ENCODE measurements around the gene SDHA. TPM values are rescaled to one million over a fixed set of nuclear protein-coding genes. Genes with fewer than 3 reads are reported as not detected.
"Not testable (repeated sequence)": the region's sequence is repeated elsewhere in the genome, so short reads cannot be mapped to it uniquely, and the experiment has no call there.

SDHA gene
- total RNA-seq, 1 donor: 92.6 TPM

DNA sequence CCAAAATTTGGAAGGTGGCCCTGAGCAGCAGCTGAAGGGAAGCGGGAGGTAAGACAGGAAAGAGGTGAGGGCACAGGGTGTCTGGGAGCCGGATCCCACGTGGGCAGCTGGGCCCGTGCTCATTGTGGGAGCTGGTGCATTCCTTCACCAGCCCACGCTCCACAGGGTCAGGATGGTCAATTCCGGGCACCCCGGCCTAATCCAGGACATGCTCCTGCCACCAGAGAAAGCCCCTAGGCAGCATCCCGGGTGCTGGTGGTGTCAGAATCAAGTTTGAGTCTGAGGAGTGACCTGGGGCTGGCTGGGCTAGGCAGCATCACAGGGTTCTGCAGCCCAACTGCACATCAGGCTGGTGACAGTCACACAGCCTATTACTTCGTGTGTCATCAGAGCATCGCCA, 46.2 kb downstream of the SDHA start:
- no peak overlapping the region for H3K4me3 ChIP-seq (ENCODE audit: low read depth, low read length)
- DNase-seq (ENCODE audit: low read depth): no peak
- TF ChIP-seq, protein P1, sequence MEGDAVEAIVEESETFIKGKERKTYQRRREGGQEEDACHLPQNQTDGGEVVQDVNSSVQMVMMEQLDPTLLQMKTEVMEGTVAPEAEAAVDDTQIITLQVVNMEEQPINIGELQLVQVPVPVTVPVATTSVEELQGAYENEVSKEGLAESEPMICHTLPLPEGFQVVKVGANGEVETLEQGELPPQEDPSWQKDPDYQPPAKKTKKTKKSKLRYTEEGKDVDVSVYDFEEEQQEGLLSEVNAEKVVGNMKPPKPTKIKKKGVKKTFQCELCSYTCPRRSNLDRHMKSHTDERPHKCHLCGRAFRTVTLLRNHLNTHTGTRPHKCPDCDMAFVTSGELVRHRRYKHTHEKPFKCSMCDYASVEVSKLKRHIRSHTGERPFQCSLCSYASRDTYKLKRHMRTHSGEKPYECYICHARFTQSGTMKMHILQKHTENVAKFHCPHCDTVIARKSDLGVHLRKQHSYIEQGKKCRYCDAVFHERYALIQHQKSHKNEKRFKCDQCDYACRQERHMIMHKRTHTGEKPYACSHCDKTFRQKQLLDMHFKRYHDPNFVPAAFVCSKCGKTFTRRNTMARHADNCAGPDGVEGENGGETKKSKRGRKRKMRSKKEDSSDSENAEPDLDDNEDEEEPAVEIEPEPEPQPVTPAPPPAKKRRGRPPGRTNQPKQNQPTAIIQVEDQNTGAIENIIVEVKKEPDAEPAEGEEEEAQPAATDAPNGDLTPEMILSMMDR (IDR thresholded peaks at IDR 0.05; ENCODE audit: insufficient read depth, low read length): no peak

DNA sequence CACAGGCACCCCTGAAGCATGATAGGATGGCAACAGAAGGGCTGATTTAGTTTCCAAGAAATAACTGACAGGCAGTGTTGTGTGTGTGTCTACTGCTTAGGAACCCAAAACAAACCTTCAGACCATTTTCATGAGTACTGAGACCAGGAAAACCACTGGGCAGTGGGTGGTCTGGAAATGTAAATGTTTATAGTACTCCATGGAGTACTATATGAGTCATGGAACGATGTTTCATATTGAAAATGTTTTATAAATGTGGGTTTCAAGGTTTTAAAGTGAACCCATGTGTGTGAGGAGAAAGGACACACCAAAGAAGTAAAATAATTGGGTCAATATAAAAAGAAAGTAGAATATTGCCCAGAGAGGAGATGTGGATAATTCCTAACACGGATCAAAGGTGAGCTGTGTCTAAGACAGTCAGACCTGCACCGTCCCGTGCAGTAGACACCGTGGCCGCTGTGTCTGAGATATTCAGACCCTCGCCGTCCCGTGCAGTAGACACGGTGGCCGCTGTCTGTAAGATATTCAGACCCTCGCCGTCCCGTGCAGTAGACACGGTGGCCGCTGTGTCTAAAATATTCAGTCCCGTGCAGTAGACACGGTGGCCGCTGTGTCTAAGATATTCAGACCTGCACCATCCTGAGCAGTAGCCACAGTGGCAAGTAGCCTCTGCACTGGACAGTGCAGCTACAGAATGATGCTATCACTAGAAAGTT, 48.3 kb downstream of the SDHA start:
- not testable (repeated sequence) for H3K4me3 ChIP-seq (ENCODE audit: low read depth, low read length); DNase-seq (ENCODE audit: low read depth)

DNA sequence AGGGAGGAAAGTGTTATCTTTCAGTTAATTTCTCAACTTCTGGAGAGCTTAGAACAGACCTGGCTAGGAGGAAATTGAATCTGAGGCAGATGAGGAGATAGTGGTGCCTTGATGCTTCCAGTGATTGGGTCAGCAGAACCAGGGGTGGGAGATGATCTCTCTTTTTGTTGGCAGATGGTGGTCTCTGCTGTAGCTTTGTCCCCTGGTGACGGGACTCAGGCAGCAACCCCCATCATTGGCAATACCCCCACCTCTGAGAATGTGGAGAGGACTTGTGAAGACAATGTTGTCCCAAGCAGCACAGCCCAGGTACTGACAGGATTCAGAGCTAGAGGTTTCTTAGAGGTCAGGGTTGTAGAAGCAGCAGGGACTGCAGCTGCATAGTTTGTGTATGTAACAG, 49.6 kb downstream of the SDHA start:
- TF ChIP-seq, protein P1 (IDR thresholded peaks at IDR 0.05; ENCODE audit: insufficient read depth, low read length): no peak
- no peak overlapping the region for H3K4me3 ChIP-seq (ENCODE audit: low read depth, low read length)
- DNase-seq (ENCODE audit: low read depth): no peak

DNA sequence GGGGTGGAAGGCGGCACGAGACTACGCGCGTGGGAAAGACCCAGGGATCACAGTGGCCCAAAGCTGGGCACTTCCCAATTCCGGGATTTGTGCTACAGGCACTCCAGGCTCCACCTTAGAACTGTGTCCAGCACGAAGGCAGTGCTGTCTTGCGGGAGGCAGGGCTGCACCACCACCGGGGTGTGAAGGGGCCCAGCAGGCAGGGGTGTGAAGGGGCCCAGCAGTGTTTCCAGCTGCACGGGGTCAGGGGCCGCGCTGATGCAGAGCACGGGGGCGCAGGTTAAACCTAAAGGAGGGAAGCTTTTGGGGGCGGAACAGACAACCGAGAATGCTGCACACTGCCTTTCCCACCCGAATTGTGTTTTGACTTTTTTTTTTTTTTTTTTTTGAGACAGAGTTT, 52.2 kb downstream of the SDHA start:
- H3K4me3 ChIP-seq (ENCODE audit: low read depth, low read length): no peak overlapping the region
- DNase-seq (ENCODE audit: low read depth): no peak
- TF ChIP-seq, protein P1 (IDR thresholded peaks at IDR 0.05; ENCODE audit: insufficient read depth, low read length): no peak

DNA sequence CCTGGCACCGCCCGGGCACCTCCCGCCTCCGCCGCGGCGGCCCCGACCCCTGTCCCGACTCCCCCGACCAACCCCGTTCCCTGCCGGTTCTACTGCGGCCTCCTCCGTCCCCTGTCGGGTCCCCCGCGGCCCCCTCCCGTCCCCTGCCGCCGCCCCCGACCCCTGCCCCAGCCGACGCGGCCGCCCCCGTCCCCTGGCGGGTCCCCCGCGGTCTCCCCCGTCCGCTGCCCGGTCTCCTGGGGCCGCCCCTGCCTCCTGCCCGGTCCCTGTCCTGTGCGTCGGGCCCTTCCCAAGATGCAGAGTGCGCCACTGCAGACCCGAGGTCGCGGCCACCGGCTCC, 53.7 kb downstream of the SDHA start:
- peak overlapping the region; percentile 80 for H3K4me3 ChIP-seq (ENCODE audit: low read depth, low read length)
- DNase-seq (ENCODE audit: low read depth): not testable (repeated sequence)

DNA sequence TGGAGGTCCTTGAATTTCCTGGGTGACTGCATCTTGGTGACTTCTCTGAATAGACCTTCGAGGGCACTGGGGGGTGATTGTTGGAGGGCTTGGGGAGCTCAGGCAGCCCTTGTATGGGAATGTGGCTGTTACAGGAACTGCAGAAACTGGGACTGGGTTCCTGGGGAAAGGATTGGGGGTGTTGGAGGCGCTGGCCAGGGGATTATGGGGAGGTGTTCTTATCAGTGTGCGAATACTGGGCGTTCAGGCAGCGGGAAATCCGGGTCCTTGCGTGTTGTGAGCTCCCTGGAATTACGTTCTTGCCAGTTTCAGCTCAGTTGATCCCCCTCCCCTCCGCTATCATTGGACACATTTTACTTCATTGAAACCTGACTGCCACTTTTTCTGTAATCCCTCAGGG, 55.0 kb downstream of the SDHA start:
- peak overlapping the region; percentile 40 for H3K4me3 ChIP-seq (ENCODE audit: low read depth, low read length)
- DNase-seq (ENCODE audit: low read depth): not testable (repeated sequence)

DNA sequence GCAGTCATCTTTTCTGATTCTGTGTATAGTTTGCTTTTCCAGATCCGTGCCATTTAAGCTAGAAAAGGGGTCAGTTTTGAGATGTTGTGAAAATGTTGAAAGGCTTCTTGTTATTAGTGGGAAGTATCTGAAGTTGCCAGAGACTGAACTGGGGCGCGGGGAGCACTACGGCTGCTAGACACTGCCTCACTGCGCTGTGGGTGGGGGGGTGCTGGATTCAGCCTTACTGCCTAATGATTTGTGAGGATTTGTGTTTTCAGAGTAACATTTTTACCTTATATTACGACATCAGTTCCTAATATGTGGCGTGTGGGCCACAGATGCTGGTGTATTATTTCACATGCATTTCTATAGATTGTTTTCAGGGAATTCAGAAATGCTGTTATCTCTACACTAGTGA, 55.4 kb downstream of the SDHA start:
- peak overlapping the region; percentile 40 for H3K4me3 ChIP-seq (ENCODE audit: low read depth, low read length)
- DNase-seq (ENCODE audit: low read depth): not testable (repeated sequence)

DNA sequence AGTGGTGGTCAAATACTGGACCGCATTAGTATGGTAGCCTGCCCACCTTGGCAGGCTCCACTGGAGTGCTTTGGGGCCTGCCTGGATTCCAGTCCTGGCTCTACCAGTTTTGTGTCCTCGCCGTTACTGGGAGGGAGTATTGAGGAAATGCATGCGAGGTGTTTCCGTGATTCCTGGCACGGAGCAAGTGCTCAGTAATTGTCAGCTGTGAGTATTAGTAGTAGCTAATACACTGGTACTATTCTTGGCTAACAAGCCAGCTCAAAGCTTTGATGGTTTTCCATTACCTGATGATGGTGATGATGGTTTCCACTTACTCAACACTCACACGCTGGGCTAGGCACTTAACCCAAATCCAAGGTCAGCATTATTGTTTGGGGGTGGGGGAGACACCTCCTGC, 56.2 kb downstream of the SDHA start:
- not testable (repeated sequence) for H3K4me3 ChIP-seq (ENCODE audit: low read depth, low read length); DNase-seq (ENCODE audit: low read depth)

DNA sequence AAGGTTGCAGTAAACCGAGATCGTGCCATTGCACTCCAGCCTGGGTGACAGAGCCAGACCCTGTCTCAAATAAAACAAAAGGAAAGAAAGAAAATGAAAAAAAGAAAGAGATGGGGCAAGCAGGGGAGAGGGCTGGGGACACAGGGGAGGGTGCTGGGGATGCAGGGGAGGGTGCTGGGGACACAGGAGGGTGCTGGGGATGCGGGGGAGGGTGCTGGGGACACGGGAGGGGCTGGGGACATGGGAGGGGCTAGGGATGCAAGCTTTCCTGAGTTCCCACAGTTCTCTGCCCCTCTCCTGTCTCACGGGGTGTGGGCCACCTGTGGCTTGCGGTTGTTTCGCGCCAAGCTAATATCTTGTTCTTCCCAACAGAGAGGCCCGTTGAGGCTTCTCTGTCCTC, 60.5 kb downstream of the SDHA start:
- H3K4me3 ChIP-seq (ENCODE audit: low read depth, low read length): no peak overlapping the region
- DNase-seq (ENCODE audit: low read depth): no peak
- TF ChIP-seq, protein P1 (IDR thresholded peaks at IDR 0.05; ENCODE audit: insufficient read depth, low read length): no peak

DNA sequence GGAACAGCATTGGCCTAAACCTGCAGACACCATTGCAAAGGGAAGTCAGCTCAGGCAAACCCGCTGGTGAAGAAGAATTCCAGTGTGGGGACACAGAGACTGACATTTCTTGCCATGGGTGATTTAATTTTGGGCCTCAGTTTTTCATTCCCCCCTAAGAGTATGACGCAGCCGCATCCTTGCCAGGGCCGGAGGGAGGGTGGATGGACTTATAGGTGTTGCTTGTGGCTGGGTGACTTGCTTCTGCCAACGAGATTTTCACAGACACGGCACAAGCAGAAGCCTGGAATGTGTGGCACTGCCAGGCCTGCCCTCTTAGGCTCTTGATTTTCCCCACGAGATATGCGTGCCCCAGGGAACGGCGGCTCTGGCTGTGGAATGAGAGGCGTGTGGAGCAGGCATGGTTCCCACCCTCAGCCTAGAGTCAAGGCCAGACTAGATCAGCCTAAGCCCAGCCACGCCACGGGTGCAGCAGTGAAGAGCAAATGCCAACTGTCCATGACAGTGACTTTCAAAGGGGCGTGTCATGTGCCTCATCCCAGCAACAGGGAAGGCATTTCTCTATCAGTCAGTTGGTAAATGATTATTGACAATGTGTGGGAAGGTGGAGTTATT, 61.0 kb downstream of the SDHA start:
- not testable (repeated sequence) for H3K4me3 ChIP-seq (ENCODE audit: low read depth, low read length); DNase-seq (ENCODE audit: low read depth)
